ENCODE data around the gene RUFY4.

DNA sequence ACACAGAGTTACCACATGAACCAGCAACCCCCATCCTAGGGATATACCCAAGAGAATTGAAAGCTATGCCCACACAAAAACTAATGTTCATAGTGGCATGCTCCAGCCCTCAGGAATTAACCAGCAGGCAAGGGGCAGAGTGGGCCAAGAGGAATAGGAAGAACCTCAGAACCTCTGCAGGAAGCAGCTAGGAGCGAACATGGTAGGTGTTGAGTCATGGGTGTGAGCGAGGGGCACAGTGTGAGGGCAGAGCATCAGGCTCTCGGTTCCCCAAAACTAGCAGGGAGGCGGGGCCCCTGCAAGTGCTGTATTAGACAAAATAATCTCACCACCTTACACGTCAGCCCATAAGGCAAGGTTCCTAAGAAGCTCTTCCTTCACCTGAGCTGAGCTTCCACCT lies 5.6 kb upstream of the RUFY4 start:
- TF ChIP-seq, protein P1, sequence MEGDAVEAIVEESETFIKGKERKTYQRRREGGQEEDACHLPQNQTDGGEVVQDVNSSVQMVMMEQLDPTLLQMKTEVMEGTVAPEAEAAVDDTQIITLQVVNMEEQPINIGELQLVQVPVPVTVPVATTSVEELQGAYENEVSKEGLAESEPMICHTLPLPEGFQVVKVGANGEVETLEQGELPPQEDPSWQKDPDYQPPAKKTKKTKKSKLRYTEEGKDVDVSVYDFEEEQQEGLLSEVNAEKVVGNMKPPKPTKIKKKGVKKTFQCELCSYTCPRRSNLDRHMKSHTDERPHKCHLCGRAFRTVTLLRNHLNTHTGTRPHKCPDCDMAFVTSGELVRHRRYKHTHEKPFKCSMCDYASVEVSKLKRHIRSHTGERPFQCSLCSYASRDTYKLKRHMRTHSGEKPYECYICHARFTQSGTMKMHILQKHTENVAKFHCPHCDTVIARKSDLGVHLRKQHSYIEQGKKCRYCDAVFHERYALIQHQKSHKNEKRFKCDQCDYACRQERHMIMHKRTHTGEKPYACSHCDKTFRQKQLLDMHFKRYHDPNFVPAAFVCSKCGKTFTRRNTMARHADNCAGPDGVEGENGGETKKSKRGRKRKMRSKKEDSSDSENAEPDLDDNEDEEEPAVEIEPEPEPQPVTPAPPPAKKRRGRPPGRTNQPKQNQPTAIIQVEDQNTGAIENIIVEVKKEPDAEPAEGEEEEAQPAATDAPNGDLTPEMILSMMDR (conservative IDR thresholded peaks at IDR 0.05; ENCODE audit: low read length), result no peak
- TF ChIP-seq EZH2phosphoT487 (IDR thresholded peaks at IDR 0.05; ENCODE audit: borderline replicate concordance), result no peak
